Natural killer cell (primary cell): ENCODE data around the gene SETX. TPM values are rescaled to one million over a fixed set of nuclear protein-coding genes. Genes with fewer than 3 reads are reported as not detected.

ENCODE experiments used
- ATAC-seq, 3 donors: fragments of 150-1000 bp in 2 of 3; fragments of 200-7000 bp in 1 of 3; cut with Tn5 transposase; 1 replicate in 1 of 3; 2 replicates in 2 of 3; pipeline ENCODE4 v1.10.0; 2021; ENCODE audit warnings: mild to moderate bottlenecking in 2 of 3, moderate library complexity in 2 of 3
- DNase-seq, 2 donors: peaks; one replicate each; pipeline versions ENCODE4 v3.0.0 to v3.0.0-alpha.2; 2013 to 2021; ENCODE audit warnings: mixed read lengths in 1 of 2
- H3K27ac ChIP-seq: one replicate; pipeline ENCODE4 v1.5.1; 2013; ENCODE audit warnings: mild to moderate bottlenecking, low read length
- H3K27me3 ChIP-seq: one replicate; pipeline ENCODE4 v1.6.1; 2013; ENCODE audit warnings: low read length; ENCODE audit not compliant: control insufficient read depth, insufficient read depth
- H3K36me3 ChIP-seq: one replicate; pipeline ENCODE4 v1.6.1; 2013; ENCODE audit warnings: low read length; ENCODE audit not compliant: control insufficient read depth, insufficient read depth
- H3K4me1 ChIP-seq: one replicate; pipeline ENCODE4 v1.6.1; 2013; ENCODE audit warnings: low read length; ENCODE audit not compliant: control insufficient read depth, insufficient read depth
- H3K4me3 ChIP-seq: one replicate; pipeline ENCODE4 v1.5.1; 2013; ENCODE audit warnings: low read length
- H3K9me3 ChIP-seq: one replicate; pipeline ENCODE4 v1.6.1; 2013; ENCODE audit warnings: low read length; ENCODE audit not compliant: control insufficient read depth, insufficient read depth
- H3K27ac Mint-ChIP-seq, 2 donors: one replicate each; pipeline ENCODE4 v1.8.0; 2022; ENCODE audit warnings: mild to moderate bottlenecking in 2 of 2, mixed read lengths in 2 of 2, moderate library complexity in 1 of 2
- H3K27me3 Mint-ChIP-seq, 2 donors: one replicate each; pipeline ENCODE4 v1.8.0; 2022; ENCODE audit warnings: low read depth in 2 of 2, mixed read lengths in 2 of 2
- H3K36me3 Mint-ChIP-seq: one replicate; pipeline ENCODE4 v1.8.0; 2022; ENCODE audit warnings: mixed read lengths
- H3K4me1 Mint-ChIP-seq, 2 donors: one replicate each; pipeline ENCODE4 v1.8.0; 2022; ENCODE audit warnings: mixed read lengths in 2 of 2
- H3K4me3 Mint-ChIP-seq: one replicate; pipeline ENCODE4 v1.8.0; 2022; ENCODE audit warnings: mild to moderate bottlenecking, moderate library complexity, mixed read lengths
- H3K9me3 Mint-ChIP-seq, 2 donors: one replicate each; pipeline ENCODE4 v1.8.0; 2022; ENCODE audit warnings: mixed read lengths in 2 of 2
- CTCF ChIP-seq: fragments of 200-600 bp; IDR thresholded peaks from one replicate; pipeline ENCODE4 v1.8.0; 2022; ENCODE audit warnings: antibody characterized with exemption
- WGBS: methylation state at CpG from one replicate; pipeline ENCODE4 v1.1.7; 2013; ENCODE audit warnings: missing lambda C conversion rate; ENCODE audit not compliant: insufficient coverage; 5-methylcytosine and 5-hydroxymethylcytosine counted together
- intact Hi-C: fragments of 100-400 bp; cut with micrococcal nuclease; formaldehyde crosslinking; loops from one replicate; pipeline ENCODE4 v1.14.2; 2022
- total RNA-seq, 4 donors: library from RNA; stranded (reverse); fragments of 120-200 nt in 1 of 4; gene quantifications; one replicate each; pipeline versions ENCODE4 v1.2.3 to v1.2.4, GENCODE V29; 2013 to 2022

SETX gene
- total RNA-seq, 3 donors from 2014 or later (not counting 1 experiment from before 2014, with no cell fraction given): 85.3 to 109 (median 97.7) TPM

GRCh38 chr9:132228062-132228461, 126.7 kb downstream of the SETX start:
- H3K9me3 ChIP-seq: no peaks in the 10 kb centered on the region
- no peaks in the 10 kb centered on the region for H3K36me3 ChIP-seq
- DNase-seq (no peak), ATAC-seq (no peak)
- no peaks in the 10 kb centered on the region for H3K27me3 Mint-ChIP-seq
- no peak for TF ChIP-seq CTCF
- no peak overlapping the region for H3K4me3 ChIP-seq
- H3K4me1 ChIP-seq: no peaks in the 10 kb centered on the region
- H3K4me1 Mint-ChIP-seq: peaks cover 0 to 9% of the 10 kb centered on the region in 2 donors
- no peak overlapping the region for H3K4me3 Mint-ChIP-seq
- no peaks in the 10 kb centered on the region for H3K9me3 Mint-ChIP-seq
- H3K36me3 Mint-ChIP-seq: no peaks in the 10 kb centered on the region
- WGBS: 28% methylated on average over 12 of the region's 12 CpGs
- H3K27ac Mint-ChIP-seq: no peak overlapping the region
- H3K27ac ChIP-seq: no peak overlapping the region
- intact Hi-C loops: no loop called here
- no peaks in the 10 kb centered on the region for H3K27me3 ChIP-seq

- Mint-ChIP-seq H3K9me3 (no peaks in the 10 kb centered on the region), H3K36me3 (no peaks in the 10 kb centered on the region), H3K4me3 (no peak overlapping the region), H3K27ac (no peak overlapping the region), H3K27me3 (no peaks in the 10 kb centered on the region), H3K4me1 (peaks cover 0 to 9% of the 10 kb centered on the region in 2 donors)
- Histone ChIP-seq H3K27ac (no peak overlapping the region), H3K36me3 (no peaks in the 10 kb centered on the region), H3K4me1 (no peaks in the 10 kb centered on the region), H3K27me3 (no peaks in the 10 kb centered on the region), H3K4me3 (no peak overlapping the region), H3K9me3 (no peaks in the 10 kb centered on the region)
- ATAC-seq (no peak), DNase-seq (no peak)
- intact Hi-C loops: no loop called here
- 92% methylated on average over 34 of the region's 34 CpGs for WGBS
- no peak for TF ChIP-seq CTCF
Measured at GRCh38 chr9:132226571-132227430, 128.0 kb downstream of the SETX start.

- intact Hi-C loops: no loop called here
- WGBS: 94% methylated on average over 3 of the region's 3 CpGs
- H3K4me3 ChIP-seq: no peak overlapping the region
- ATAC-seq (no peak), DNase-seq (no peak)
- no peak overlapping the region for H3K27ac ChIP-seq
- peaks cover 0 to 9% of the 10 kb centered on the region in 2 donors for H3K4me1 Mint-ChIP-seq
- no peak overlapping the region for H3K27ac Mint-ChIP-seq
- H3K27me3 ChIP-seq: no peaks in the 10 kb centered on the region
- no peaks in the 10 kb centered on the region for H3K36me3 ChIP-seq
- no peaks in the 10 kb centered on the region for H3K36me3 Mint-ChIP-seq
- H3K4me1 ChIP-seq: no peaks in the 10 kb centered on the region
- no peak for TF ChIP-seq CTCF
- no peaks in the 10 kb centered on the region for H3K9me3 Mint-ChIP-seq
- H3K27me3 Mint-ChIP-seq: peaks cover 0 to 2% of the 10 kb centered on the region in 2 donors
- H3K4me3 Mint-ChIP-seq: no peak overlapping the region
- H3K9me3 ChIP-seq: no peaks in the 10 kb centered on the region
Measured at GRCh38 chr9:132224645-132225044, 130.1 kb downstream of the SETX start.
